HG02885 (cell line): ENCODE data around the gene MAGEB17.
"Not testable (repeated sequence)": the region's sequence is repeated elsewhere in the genome, so short reads cannot be mapped to it uniquely, and the experiment has no call there.

Experiments used
- ATAC-seq: cut with Tn5 transposase; IDR thresholded peaks from one replicate; pipeline ENCODE4 v1.9.1; 2021; ENCODE audit warnings: mild to moderate bottlenecking; ENCODE audit not compliant: unreplicated experiment, poor library complexity

Gene MAGEB17, protein sequence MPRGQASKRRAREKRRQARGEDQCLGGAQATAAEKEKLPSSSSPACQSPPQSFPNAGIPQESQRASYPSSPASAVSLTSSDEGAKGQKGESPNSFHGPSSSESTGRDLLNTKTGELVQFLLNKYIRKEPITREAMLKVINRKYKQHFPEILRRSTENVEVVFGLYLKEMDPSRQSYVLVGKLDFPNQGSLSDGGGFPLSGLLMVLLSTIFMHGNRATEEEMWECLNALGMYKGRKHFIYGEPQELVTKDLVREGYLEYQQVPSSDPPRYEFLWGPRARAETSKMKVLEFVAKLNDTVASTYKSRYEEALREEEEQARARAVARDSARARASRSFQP

GRCh38 chrX:16167181-16167580 is at the start of gene MAGEB17:
Gene MAGEB17, plus strand, starts transcription at chrX:16167481. Its CDS starts 2,902 bp downstream, at chrX:16170383.
- ATAC-seq = no peak

- ATAC-seq = peak; percentile 88
Observed at GRCh38 chrX:16119353-16120220, 47.7 kb upstream of the MAGEB17 start.

GRCh38 chrX:16120431-16120830 is 46.9 kb upstream of the MAGEB17 start:
- no peak for ATAC-seq

- peak; percentile 70 for ATAC-seq
Observed at GRCh38 chrX:16123222-16123786, 44.0 kb upstream of the MAGEB17 start, which contains the start of gene GRPR. Gene GRPR, plus strand, starts transcription at chrX:16123565. Its CDS starts 389 bp downstream, at chrX:16123954.

DNA sequence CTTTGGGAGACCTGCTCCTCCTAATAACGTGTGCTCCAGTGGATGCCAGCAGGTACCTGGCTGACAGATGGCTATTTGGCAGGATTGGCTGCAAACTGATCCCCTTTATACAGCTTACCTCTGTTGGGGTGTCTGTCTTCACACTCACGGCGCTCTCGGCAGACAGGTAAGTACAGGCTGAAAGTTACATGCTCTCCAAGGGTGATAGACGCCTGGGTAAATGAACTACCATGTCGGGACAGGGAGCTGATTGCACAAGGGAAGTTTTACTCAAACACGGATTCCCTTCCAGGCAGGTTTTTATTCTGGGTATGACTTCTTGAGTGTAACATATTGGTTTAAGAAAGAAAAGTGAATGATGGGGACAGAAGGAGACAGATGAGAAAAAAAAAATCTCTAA is 43.1 kb upstream of the MAGEB17 start:
- ATAC-seq = no peak

GRCh38 chrX:16125520-16126149 is 41.6 kb upstream of the MAGEB17 start:
- ATAC-seq = no peak

DNA sequence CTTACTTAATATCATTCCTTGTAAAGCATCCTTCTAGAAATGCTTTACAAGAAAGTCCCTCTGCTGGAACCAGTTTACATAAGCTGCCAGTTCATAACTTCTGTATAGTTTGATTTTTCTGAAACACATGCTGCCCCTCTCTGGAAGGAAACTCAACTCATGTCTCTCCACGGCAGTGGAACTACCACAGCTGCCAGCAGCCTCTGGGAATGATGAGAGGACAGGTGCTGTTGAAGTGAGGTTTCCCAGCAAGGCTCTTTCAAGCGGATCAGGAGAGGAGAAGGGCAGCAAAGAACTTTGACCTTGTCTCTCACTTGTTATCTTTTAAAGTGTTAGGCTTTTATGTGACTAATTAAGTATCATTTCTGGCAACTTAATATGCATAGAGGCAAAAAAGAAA is 36.6 kb upstream of the MAGEB17 start:
- no peak for ATAC-seq

- no peak for ATAC-seq
Observed at GRCh38 chrX:16134936-16135335, 32.3 kb upstream of the MAGEB17 start.

DNA sequence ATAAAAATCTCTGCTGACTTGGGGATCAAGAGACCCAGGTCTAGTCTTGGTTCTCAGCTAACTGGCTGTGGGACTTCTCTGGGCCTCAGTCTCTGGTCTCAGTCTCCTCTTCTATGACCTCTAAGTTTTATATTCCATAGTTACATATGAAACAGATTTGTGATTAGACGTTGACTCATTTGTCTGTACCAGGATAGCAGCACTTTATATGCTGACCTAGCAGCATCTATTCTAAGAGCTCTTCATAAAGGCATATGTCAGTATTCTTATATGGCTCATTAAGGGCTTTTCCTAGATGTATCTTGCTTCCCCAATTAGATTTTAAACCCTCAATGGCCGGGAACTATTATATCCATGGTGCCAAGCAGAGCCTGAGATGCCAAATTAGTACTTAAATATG is 31.2 kb upstream of the MAGEB17 start:
- ATAC-seq = no peak

DNA sequence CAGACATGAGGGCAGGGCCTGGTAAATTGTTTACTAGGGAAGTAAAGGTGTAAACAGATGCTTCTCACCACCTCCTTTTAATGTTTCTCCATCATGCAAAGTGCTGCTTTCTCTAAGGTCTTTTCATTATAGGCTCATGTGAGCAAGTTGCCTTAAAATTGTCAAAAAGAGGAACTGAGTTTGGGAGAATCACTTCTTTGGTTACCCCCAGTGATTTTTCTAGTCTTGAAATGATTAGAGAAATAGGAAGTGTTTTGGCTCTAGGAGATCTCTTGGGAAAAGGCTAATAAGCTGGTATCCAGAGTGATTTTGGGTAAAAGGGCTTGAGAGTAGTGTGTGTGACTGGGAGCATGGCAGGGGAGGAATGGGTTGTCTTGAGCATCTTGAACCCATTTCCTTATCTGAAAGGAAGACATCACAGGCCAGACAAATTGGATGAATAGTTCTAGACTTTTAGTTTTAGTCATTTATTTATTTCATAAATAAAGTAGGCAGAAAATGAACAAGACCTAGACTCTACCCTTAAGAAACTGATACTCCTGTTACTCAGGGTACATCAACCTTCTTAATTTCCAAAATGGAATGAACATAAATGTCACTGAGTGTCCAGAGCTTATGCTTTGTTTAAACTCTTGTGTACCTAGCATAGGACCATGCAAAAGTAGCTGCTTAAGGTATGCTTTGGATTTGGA is 29.7 kb upstream of the MAGEB17 start:
- ATAC-seq = peak; percentile 82

GRCh38 chrX:16138108-16138427 is 29.2 kb upstream of the MAGEB17 start:
- peak; percentile 59 for ATAC-seq

GRCh38 chrX:16140448-16140847 is 26.8 kb upstream of the MAGEB17 start:
- ATAC-seq = no peak

DNA sequence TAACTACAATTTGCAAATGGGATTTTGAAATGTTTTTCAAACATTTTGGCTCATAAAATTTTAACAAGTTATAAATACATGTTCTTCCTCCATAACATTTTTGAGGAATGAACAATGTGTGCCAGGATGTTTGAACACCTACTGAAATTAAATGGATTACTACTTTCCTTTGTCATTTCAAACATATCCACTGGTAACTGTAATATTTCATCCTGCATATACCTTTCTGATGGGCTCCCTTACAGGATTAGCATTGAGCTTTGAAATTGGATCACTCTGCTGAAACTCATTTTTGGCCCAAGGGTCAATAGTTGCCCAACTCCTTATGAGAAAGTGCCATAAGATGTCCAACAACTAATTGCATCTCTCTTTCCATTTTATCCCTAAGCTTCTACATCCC is 26.3 kb upstream of the MAGEB17 start:
- ATAC-seq = no peak

GRCh38 chrX:16141422-16142245 is 25.6 kb upstream of the MAGEB17 start:
- no peak for ATAC-seq

GRCh38 chrX:16142246-16142558 is 25.1 kb upstream of the MAGEB17 start:
- ATAC-seq = no peak

DNA sequence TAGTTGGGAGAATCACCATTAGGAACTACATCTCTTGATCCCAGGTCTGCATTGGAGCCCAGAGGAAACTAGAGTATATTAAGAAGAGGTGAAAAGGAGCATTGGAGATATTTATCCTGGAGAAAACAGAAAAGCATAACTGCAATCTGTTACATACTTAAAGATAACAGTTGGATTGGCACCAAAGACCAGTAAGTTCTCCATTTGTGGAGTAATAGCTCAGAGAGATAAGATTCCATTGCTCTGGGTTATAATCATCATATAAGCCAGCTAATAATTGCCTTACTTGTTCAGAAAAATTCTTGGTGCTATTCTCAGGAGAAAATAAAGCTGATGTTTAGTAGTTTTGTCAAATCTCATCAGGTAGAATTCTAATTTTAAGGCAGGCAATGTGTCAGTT is 23.3 kb upstream of the MAGEB17 start:
- ATAC-seq = no peak

- ATAC-seq = no peak
Observed at GRCh38 chrX:16144420-16144819, 22.9 kb upstream of the MAGEB17 start.

- ATAC-seq = not testable (repeated sequence)
Observed at GRCh38 chrX:16145093-16145492, 22.2 kb upstream of the MAGEB17 start.

DNA sequence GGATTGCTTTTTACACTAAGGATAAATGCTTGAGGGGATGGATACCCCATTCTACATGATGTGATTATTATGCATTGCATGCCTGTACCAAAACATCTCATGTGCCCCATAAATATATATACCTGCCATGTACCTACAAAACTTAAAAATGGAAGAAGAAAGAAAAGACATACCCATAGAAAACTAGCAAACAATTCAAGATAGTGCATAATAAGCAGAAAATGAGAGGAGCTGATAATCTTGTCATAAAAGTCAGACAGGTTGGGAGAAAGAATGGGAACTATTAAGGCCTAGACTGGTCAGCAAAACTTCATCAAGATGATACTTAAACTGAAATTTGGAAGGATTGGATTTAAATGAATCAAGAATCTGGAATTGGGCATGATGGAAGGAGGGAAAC is 21.6 kb upstream of the MAGEB17 start:
- ATAC-seq = no peak

GRCh38 chrX:16148896-16149295 is 18.4 kb upstream of the MAGEB17 start:
- no peak for ATAC-seq
